GM18508 (cell line): ENCODE results near the gene SSTR5.
"Not testable (repeated sequence)": the region's sequence is repeated elsewhere in the genome, so short reads cannot be mapped to it uniquely, and the experiment has no call there.

Experiments
- ATAC-seq: cut with Tn5 transposase; IDR thresholded peaks from one replicate; pipeline ENCODE4 v1.9.1; 2021; ENCODE audit warnings: moderate number of reproducible peaks; ENCODE audit not compliant: insufficient read depth, unreplicated experiment

SSTR5 gene

DNA sequence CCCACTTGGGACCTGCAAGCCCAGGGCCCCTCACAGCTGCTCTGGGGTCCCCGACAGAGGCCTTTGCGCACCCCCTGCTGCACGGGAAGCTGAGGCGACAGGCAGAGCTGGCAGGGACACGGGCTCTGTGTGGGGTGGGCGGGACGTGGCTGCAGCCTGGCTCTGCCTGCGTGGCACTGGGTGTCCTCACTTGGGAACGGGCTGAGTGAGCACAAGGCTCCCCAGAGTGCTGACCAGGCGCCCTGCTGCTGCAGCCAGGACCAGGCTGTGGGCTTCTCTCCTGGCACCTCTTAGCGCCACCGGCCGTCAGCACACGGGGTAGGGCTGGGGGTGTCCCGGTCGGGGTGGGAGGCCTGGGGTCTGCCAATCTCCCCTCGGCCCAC is 16.9 kb downstream of the SSTR5 start:
- ATAC-seq = no peak

DNA sequence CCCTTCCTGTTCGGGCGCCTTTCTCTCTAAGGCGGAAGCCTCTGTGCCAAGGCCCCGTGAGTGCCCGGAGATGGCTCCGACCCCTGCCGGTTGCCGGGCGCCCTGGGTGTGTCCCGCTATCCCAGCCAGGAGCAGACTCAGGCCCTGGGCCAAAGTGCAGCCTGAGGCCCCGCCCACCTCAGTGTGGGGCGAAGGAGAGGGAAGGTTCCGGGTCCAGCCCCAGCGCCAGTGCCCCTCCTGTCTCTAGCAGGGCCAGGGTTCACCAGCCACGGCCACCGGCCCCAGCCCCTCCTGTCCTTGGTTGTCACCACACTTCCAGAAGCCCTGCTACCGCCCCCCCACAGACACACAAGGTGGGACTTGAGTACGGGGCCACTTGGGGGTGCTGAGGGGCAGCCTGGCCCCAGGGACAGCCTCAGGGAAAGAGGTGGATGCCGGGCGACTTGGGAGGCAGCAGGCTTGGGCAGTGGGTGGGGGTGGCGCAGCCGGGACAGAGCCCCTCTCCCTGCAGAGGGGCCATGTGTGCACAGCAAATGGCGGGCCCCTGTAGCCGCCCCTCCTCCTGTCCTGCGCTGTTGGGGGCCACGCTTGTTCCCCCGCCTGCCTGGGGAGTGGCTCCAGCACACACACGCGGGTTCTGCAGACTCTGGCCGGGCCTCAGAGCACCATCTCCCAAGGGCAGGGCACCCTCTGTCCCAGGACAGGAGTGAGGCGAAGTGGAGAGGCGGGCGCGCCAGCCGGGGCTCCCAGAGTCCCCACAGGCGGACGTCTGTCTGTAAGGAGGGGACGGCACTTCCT is 17.5 kb downstream of the SSTR5 start:
- no peak for ATAC-seq

DNA sequence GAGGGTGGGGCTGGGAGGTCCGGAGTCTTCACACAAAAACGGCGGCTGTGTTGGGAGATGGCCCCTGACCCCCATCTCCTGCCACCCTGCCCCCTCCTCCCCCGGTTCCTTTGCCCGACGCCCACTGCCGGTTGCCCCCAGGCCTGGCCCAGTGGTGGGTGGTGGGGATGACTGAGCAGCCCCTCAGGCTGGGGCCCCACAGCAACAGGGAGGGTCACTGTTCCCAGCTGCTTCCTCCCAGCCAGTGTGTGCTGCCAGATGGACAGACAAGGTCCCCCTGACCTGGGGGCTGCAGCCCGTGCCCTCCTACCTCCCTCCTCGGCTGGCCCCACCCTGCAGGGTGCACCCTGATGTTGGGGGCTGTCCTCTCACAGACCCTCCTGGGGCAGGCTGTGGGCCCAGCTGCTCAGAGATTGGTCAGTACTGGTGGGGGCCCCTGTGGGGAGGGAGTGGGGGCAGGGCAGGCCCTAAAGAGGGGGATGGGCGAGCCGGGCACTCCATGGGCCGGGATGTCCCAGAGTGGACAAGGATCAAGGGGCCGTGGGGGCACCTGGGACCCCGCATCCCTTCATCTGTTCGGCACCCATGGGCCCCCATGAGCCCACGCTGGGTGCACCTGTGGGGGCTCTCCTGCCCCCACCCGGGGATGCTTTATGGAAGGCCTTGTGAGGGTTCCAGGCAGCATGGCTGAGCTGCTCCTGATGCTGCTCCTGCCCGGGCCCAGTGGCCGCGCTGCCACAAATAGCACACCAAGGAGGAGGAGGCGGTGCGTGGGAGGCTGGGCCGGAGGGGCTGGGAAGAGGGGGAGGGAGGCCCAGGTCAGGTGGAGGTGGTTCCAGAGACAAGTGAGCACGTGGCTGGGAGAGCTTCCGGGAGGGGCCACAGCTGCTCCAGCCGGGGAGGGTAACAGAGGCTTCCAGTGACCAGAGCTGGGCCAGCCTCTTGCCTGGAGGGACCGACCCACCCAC is 18.4 kb downstream of the SSTR5 start:
- no peak for ATAC-seq

DNA sequence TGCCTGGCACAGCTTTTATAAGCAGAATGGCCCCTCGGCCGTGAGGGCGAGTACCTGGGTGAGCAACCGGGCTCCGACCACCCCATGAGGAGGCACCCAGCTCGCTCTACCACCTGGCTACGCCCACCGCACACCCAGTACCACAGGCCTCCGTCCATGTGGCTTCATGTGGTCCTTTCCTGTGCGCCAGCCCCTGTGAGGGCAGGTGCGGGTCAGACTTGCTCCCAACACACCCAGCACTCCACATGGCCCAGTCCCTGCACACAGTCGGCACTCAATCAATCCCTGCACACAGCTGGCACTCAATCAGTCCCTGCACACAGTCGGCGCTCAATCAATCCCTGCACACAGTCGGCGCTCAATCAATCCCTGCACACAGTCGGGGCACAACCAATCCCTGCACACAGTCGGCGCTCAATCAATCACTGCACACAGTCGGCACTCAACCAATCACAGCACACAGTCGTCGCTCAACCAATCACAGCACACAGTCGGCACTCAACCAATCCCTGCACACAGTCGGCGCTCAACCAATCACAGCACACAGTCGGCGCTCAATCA is 19.5 kb downstream of the SSTR5 start:
- no peak for ATAC-seq

DNA sequence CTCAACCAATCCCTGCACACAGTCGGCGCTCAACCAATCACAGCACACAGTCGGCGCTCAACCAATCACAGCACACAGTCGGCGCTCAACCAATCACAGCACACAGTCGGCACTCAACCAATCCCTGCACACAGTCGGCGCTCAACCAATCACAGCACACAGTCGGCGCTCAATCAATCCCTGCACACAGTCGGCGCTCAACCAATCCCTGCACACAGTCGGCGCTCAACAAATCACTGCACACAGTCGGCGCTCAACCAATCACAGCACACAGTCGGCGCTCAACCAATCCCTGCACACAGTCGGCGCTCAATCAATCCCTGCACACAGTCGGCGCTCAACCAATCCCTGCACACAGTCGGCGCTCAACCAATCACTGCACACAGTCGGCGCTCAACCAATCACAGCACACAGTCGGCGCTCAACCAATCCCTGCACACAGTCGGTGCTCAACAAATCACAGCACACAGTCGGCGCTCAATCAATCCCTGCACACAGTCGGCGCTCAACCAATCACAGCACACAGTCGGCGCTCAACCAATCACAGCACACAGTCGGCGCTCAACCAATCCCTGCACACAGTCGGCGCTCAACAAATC is 20.2 kb downstream of the SSTR5 start:
- not testable (repeated sequence) for ATAC-seq

DNA sequence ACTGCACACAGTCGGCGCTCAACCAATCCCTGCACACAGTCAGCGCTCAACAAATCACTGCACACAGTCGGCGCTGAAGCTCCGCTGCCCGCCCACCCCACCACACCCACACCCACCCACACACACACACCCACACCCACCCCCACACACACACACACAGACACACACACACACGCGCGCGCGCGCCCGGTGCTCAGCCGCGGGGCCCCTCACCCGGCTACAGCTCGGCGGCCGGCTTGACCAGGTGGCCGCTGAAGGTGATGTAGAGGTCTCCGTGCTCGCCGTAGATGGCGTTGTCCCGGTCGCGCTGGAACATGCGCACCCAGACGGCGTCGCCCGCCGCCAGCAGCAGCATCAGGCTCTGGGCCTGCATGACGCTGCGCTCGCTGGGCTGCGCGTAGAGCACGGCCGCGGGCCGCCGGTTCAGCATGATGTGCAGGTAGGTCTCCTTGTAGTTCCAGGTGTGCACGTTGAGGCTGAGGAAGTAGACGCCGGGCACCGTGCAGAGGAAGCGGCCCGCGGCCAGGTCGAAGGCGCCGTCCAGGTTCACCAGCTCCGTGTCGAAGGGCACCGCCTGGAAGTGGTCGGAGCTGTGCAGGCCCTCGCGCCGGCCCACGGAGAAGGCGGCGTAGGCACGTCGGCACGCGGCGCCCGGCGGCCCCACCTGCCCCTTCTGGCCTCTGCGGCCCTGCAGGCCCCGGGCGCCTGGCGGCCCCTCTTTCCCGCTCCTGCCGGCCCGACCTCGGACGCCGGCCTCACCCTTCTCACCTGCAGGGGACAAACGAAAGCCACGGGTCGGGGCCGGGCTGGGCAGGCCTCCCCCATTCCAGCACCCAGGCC is 21.0 kb downstream of the SSTR5 start:
- ATAC-seq = no peak

DNA sequence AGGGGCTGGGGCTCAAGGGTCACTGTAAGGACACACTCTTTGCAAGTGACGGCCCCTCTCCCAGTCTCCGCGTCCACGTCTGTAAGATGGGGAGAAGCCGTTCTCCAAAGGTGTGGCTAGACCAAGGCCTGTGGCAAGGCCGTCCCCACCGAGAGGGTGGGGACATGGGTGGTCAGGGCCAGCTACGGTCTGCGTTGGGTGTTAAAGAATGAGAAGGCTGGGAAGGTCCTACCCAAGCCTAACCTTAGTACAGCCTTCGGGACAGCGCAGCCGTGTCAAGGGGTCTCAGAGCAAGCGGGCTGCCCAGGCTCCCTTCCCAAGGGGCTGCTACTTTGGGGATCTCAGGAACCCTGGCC is 21.6 kb downstream of the SSTR5 start:
- no peak for ATAC-seq

DNA sequence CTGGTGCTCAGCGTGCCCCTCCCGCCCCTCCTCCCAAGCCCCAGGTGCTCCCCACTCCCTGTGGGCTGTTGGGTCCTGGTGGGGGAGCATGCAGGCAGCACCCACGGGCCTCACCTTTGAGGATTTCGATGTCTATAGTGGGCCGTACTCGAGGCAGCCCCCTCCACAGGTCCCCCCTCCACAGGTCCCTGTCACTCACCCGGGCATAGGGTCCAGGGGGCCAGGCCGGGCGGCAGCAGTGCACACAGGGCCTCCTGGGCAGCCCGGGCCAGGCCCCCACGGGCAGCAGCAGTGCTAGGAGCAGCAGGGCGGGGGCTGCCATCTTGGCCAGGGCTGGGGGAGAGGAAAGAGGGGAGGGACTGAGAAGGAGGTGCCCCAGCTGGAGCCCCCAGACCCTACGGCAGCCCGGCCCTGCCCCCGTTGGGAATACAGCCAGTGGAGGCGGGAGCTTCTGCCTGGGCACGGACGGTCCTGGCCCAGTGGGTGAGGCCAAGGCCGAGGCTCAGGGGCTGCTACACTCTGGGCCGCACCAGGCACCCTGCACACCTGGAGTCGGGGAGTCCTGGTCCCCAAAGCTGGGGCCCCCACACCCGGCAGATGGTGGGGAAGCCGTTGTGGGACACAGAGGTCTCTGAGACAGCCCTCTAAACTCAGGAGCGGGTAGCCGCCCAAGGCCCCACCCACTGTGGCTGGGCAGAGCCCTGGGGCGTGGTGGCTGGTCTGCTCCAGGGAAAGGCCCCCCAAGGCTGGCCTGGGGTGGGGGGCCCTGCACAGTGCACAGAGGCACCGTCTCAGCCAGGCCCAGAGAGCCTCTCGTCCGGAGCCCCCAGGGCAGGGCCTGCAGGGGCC is 22.3 kb downstream of the SSTR5 start:
- no peak for ATAC-seq

DNA sequence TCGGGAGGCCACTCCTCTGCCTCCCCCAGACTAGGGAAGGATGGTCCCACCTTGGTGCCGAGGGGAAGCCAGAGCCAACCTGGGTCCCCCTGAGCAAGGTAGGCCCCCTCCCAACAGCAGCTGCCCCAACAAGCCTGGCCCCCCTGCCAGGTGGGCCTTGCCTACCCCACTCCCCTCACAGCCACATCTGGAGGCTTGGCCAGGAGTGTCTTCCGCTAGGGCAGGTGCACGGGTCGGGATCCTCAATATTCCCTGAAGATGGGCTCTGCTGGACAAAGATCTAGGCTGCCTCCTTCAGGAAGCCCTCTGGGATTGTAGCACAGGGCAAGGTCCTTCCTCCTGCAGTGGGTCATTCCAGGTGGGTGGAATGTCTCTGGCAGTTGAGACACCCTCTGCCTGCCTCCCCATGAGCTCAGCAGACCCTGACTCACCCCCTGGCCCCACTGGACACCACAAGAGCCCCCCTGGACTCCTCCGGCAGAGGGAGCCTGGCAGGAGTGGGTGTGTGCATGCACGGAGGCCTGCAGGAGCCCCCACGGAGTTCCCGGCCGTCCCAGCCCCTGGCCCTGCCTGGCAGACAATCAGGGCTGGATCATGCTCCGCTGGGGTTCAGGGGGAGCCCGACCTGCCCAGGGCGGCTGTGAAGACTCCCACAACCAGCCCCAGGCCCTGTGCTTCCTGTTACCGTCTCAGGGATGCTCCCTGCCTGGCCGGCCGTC is 23.1 kb downstream of the SSTR5 start:
- ATAC-seq = no peak

DNA sequence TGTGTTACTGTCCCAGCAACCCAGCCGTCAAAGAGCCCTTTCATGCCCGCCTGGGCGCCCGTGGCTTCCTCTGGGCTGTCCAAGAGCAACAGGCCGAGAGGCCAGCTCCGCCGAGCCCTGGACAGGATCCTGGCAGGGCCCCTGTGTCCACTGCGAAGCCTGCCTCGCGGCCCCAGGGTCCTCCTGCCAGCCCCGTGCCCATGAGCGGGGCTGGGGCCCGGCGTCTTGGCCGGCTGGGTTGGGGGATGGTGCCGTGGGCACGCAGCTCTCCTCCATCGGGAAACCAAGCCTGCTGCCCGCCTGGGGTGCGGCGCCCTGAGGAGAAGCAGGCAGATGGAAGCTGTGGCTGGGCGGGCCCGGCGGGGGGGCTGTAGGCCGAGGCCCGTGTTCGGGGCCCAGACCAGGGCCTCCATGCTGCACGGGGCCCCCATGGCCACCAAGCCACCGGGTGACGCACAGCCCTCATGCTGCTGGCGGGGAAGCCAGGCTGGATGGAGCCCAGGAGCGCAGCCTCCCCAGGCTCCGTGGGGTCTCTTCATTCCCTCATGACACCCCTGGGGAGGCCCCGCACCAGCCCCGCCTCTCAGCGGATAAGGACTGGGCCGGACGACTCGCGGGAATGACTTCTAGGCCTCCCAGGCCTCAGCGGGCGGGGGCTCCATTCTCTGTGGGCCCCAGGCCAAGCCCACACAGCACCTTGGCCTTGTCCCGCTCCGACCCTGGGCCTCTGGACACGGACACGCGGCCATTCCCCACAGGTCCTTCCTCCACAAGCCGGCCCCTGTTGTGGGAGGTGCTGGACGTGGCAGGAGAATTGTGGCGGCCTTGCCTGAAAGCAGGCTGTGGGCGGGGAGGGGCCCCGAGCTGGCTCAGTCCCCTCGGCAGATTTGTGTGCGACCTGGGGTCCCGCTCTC is 23.9 kb downstream of the SSTR5 start, which contains the start of gene C1QTNF8:
Gene C1QTNF8 (minus strand): TSS at position 76 of the 914 bp plus-strand sequence. CDS start 1,322 bp downstream, outside the sequence.
- no peak for ATAC-seq

DNA sequence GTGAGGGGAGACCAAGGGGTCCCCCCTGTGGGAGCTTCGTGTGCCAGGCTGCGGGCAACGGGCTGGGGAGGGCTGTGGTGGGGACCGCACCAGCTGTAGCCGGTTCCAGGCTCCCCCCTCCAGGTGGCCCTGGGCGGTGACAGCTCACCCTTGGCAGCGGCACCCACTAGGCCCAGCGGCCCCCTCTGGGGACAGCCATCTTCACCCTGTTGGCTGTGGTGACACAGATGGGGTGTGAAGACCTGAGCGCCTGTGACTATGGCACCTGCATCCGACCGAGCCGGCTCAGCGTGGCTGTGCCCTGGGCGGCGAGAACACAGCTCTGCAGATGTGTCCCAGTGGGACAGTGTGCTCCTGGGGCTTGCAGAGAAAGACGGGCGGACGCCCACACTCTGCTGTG is 24.6 kb downstream of the SSTR5 start:
- ATAC-seq = no peak

DNA sequence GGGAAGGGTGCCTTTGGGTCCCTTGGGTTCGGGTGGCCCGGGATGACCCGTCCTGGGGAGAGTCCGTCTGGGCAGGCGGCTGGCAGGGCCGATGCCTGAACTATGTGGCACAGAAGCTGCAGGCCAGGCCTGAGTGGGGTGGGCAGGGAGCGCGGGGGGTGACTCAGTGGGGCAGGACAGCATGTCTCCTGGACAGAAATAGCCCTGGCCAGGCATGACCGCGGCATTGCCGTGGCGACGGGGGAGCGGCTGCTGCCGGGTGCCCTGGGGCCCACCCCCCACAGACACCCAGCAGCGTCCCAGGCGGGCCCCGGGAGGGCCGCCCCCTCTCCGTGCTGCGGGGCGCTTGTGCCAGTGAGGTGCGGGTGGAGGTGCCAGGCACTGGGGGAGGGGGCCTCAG is 25.3 kb downstream of the SSTR5 start:
- no peak for ATAC-seq

DNA sequence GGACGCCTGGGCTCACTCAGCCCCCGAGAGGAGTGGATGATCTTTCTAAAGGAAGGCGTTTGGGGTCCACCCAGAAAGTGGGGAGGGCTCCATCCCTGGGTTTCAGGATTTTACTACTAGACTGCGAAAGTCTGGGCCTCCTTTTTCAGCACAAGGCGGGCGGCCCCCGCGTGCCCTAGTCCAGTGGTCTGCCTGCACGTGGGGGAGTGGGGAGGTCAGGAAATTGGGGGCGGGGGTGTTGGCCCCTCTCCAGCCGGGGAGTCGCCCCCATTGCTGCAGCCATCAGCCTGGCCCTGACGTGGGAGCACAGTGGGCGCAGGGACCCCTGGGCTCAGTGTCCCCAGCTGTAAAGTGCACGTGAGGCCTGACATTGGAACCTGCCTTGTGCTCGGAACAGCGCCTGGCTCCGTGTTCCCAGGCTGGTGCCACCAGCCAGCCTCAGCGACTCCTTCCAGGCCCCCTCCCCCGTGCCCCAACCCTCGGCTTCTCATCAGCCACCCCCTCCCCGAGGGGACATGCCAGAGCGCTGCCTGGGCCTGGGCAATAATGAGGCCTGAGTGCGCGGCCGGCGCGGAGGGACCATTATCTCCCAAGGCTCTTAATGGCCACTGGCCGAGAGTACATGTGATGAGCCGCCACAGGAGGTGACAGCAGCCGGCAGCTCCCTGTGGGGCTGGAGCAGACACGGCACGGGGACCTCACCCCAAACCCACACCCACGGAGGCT is 25.9 kb downstream of the SSTR5 start:
- ATAC-seq = no peak

DNA sequence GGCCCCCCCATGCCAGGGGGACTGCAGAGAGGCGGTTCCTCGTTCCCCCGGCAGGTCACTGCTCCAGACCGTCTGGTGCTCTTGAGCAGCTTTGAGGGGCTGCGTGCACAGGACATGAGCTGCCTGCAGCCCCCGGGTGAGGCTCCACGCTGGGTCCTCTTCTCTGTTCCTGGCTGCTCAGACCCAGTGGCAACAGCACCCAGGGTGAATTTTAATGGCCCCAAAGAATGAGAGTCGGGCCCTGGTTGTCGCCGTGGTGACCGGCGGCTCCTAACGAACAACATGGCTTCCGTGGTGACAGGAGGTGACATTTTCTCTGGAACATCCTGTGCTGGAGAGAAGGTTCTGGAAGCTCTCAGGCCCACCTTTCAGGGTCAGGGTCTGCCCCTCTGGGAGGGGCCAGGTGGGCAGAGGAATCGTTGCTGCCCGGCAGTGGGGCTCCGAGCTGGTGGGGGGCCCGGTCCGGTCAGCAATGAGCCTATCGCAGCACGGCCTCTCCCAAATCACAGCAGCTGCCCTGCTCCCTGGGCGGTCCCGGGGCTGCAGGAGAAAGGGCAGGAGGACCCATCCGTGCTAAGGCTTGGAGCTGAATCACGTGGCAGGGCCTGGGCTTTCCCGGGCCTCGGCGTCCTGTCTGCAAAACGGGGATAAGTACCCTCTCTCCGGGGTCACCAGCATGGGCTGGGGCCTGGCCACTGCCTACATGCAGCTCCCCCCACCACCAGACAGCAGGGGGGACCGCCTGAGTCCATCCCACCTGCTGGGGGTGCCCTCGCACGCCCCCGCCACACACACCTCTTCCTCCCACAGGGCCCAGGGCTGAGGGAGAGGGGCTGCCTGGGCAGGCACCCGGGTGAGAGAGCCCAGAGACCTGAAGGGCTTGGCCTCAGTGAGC is 26.9 kb downstream of the SSTR5 start:
- no peak for ATAC-seq

DNA sequence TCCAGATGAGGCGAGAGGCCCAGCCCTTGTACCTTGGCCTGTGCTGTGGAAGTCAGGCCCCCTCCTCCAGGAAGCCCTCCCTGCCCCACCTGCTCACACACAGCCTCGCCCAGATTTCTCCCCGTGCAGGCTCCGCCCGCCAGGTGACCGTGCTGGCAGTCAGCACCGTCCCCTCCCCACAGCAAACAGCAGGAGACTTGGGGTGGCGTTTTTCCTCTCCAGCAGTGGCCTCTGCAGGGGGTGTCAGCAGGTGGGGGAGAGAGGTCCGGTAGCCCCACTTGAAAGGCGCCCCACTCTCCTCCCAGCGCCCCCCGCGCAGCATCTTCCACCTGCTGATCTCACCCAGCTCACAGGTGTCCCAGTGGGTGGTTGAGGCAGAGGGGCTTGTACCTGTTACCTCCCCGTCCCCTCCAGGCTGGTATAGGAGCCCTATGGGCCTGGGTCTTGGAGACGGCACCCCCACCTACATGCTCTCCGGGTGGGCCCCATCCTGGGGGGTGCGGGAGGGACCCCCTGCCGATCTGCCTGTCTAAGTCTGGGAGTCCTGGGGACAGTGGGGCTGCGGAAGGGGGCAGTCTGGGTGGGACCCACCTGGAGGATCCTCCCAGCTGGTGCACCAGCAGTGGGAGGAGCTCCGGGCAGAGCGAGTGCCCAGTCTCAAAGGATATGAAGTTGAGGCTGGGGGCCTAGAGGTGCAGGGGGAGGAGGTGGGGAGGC is 27.7 kb downstream of the SSTR5 start:
- no peak for ATAC-seq
